ENCODE results near the gene SOX18. TPM values are rescaled to one million over a fixed set of nuclear protein-coding genes. Genes with fewer than 3 reads are reported as not detected.

The SOX18 gene
- polyA plus RNA-seq, 1 experiment: not detected

DNA sequence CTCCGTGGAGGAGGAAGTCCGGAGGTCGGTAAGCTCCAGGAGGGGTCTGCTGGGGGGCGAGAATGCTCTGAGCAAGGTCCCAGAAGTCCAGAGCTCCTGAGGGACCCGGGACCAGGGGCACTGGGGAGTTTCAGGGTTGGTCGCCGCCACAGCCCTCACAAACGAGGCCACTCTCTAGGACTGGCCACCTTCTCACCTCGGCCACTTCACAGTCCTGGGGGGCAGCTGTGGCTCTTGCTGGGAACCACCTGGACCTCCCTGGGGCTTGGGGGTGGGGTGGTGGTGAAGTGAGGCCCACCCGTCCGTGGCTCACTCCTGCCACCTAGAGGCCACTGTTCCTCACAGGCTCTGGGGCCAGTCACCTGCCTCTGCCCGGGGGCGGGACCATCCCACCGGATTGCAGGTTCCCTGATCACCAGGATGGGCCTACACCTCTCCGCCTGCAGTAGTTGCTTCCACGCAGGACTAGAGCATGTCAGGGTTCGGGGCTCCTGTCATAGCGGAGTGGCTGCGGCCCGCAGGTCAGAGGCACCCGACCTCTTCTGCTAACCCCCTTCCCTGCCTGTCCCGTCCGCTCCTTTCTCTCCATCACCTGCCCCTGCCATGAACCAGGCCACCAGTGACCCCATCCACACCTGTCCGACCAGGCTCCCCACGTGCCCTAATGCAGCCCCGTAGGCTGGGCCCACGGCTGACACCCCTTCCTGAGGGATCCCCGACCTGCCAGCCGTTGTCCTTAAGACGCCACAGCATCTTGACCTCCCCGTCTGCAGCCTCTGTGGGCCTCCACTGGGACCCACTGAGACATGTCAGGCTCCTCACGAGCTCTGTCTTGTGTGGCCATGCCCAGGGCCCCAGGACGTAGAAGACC is 8.4 kb upstream of the SOX18 start:
- Histone ChIP-seq H3K36me3 (ENCODE audit: control insufficient read depth, insufficient read depth, low read length) (no peaks in the 10 kb centered on the region), H3K27me3 (ENCODE audit: control insufficient read depth, insufficient read depth, low read length) (peaks cover 1% of the 10 kb centered on the region; the same call in 1 of the 2 replicates), H3K4me3 (ENCODE audit: low read depth, low read length) (no peak overlapping the region)
- POLR2A ChIA-PET: no interaction called here
- peak; percentile 93 for TF ChIP-seq CTCF (IDR thresholded peaks at IDR 0.05; ENCODE audit: insufficient read depth, low read depth, low read length)
- CTCF ChIA-PET: interaction anchor here (0.7 to 8.0 kb wide), 14 partner anchors 10 to 193 kb away, joined by 3 to 76 read pairs (median 6); partner anchors contain the start of genes C20orf204, PRPF6, SAMD10 and TPD52L2
- DNase-seq (ENCODE audit: low read depth): no peak

DNA sequence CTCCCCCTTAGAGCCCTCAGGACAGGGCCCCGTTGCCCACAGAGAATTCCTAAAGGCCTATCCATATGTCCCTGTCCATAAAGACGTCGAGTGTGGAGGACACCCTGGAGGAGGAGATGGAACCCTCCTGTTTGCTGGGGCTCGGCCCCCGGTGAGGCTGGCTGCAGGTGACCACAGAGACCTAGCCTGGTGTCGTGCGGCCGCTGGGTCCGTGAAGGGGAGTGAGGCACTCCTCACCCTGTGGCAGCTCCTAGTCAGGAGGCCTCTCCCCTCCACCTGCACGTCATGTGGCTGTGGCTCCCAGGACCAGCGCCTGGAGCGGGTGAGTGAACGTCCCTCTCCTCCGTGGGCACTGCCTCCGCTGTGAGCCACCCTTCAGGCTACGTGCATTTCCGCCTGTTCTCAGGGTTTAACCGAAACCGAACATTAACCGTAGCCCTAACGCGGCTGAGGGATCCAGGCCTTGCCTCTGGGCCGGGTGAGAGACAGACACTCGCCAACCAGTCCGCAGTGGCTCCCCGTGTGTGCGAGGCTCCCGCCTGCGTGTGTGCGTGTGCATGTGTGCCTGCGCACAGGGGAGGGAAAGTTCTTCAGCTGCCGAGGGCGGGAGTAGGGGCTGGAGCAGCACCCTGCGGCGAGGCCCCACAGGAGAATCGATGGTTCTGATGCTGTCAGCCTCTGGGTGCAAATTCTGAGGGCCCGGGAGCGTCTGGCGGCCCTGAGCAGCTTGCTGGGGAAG is 7.6 kb upstream of the SOX18 start:
- DNase-seq (ENCODE audit: low read depth): no peak
- peaks cover 5% of the 10 kb centered on the region; the same call in 1 of the 2 replicates for H3K27me3 ChIP-seq (ENCODE audit: control insufficient read depth, insufficient read depth, low read length)
- no peaks in the 10 kb centered on the region for H3K36me3 ChIP-seq (ENCODE audit: control insufficient read depth, insufficient read depth, low read length)
- ChIA-PET POLR2A (no interaction called here), CTCF (interaction anchor here (0.7 to 8.0 kb wide), 10 partner anchors 10 to 192 kb away, joined by 3 to 76 read pairs (median 6); partner anchors contain the start of genes C20orf204, PRPF6, SAMD10 and TPD52L2)
- no peak for TF ChIP-seq CTCF (IDR thresholded peaks at IDR 0.05; ENCODE audit: insufficient read depth, low read depth, low read length)
- no peak overlapping the region for H3K4me3 ChIP-seq (ENCODE audit: low read depth, low read length)

DNA sequence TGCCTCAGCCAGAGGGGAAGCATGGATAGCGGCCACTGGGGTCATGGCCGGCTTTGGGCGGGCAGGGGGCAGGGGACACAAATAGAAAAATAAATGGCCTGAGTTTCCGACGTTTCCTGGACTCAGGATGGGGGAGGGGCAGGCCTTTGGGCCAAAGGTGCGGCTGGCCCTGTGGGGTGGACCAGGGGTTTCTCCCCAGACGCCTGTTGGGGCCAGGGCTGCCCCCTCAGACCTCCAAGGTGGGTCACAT is 7.1 kb upstream of the SOX18 start:
- TF ChIP-seq CTCF (IDR thresholded peaks at IDR 0.05; ENCODE audit: insufficient read depth, low read depth, low read length): no peak
- ChIA-PET POLR2A (no interaction called here), CTCF (interaction anchor here (1.4 to 8.0 kb wide), 2 partner anchors 17 to 77 kb away, joined by 20 to 76 read pairs; partner anchors contain the start of genes PRPF6 and SAMD10)
- no peak for DNase-seq (ENCODE audit: low read depth)
- Histone ChIP-seq H3K27me3 (ENCODE audit: control insufficient read depth, insufficient read depth, low read length) (peaks cover 7% of the 10 kb centered on the region; the same call in 1 of the 2 replicates), H3K4me3 (ENCODE audit: low read depth, low read length) (no peak overlapping the region), H3K36me3 (ENCODE audit: control insufficient read depth, insufficient read depth, low read length) (no peaks in the 10 kb centered on the region)

GRCh38 chr20:64055893-64056638 is 6.6 kb upstream of the SOX18 start:
- DNase-seq (ENCODE audit: low read depth): no peak
- no peaks in the 10 kb centered on the region for H3K36me3 ChIP-seq (ENCODE audit: control insufficient read depth, insufficient read depth, low read length)
- ChIA-PET CTCF (interaction anchor here (1.4 to 8.0 kb wide), 2 partner anchors 16 to 76 kb away, joined by 20 to 76 read pairs; partner anchors contain the start of genes PRPF6 and SAMD10), POLR2A (no interaction called here)
- no peak overlapping the region for H3K4me3 ChIP-seq (ENCODE audit: low read depth, low read length)
- no peak for TF ChIP-seq CTCF (IDR thresholded peaks at IDR 0.05; ENCODE audit: insufficient read depth, low read depth, low read length)
- H3K27me3 ChIP-seq (ENCODE audit: control insufficient read depth, insufficient read depth, low read length): peaks cover 7% of the 10 kb centered on the region; the same call in 1 of the 2 replicates
